SKM-1 treated with dmso at 0.1 percent for 144 hours (cell line): Measurements from ENCODE around the gene CYP4F12.

Source experiments
- DNase-seq: peaks from one replicate; lab custom pipeline; 2025; ENCODE audit not compliant: unreplicated experiment; lab: John Stamatoyannopoulos, UW

CYP4F12 gene

DNA sequence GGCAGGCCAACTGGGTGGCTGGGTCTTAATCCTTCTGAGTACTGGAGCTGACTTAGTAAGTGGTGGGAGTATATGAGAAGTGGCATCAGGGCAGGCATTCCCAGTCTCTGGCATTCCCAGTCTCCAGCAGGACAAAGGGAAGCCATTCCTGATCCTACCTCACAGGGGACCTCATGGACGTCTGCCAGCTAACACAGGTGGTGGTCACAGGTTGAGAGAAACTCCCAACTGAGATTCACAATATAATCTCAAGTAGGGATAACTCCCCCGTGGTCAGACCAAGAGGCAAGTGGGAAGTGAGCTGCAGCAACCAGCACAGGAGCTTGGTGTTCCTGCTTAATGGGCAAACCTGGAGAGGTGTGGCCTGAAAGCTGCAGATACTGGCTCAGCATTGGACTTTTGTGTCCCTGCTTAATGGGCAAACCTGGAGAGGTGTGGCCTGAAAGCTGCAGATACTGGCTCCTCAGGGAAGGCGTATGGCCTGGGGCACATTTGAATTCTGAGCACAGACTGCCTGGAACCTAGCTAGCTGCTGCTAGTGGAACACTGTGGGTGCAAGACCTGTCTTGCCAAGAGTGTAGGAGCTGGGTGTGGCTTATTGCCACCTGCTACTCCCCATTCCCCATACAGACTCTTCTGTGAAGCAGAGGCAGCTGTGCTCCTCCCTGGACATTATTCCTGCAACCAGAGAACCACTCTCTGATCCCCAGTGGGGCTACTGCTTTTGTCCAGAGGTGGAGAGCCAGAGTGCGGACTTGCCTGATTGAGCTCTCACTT is 29.1 kb downstream of the CYP4F12 start:
- DNase-seq, result no peak

- peak; percentile 70 for DNase-seq
These were observed 29.6 kb downstream of the CYP4F12 start for GRCh38 chr19:15702534-15702930.

DNA sequence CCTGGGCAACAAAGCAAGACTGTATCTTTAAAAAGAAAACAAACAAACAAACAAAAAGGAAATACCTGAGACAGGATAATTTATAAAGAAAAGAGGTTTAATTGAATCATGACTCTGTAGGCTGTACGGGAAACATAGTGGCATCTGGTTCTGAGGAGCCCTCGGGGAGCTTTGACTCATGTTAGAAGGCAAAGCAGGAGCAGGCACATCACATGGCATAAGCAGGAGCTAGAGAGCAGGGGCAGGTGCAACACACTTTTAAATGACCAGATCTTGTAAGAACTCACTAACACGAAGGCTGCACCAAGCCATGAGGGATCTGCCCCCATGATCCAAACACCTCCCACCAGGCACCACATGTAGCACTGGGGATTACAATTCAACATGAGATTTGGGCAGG is 41.8 kb downstream of the CYP4F12 start:
- no peak for DNase-seq

DNA sequence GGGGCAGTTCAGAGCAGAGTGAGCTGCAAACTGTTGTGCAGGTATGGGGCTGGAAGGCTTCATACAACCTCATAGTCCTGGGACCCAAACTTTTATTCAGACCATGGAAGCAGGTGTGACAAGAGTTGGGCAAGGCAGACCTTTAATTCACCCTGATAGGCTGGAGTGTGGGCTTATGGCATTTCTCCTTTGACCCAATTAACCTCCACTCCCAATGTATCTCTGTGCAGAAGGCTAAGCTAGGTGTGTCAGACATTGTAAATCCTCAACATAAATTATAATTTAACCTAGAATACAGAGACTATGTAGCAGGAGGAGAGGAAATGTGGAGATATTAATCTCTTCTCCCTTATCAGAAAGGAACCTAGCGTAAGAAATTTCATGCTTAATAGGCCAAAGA is 42.8 kb downstream of the CYP4F12 start:
- no peak for DNase-seq

- no peak for DNase-seq
These were observed 44.9 kb downstream of the CYP4F12 start for GRCh38 chr19:15717809-15718208.

DNA sequence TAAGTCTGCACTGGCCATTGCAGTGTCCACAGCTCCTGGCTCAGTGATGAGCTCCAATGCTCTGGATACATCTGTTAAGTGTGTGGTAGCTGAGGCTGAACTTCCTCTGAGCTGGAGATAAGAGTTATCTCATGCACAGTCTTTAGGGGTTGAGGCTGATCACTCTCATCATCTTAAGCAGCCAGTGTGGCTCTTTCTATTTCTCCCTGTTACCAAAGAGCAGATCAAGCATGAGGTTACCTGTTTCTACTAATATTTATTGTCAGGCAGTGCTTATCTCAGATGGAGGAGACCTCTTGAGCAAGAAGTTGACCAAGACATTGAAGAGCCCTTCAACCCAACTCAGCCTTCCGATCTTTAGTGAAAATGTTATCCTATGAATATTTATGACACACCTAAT is 48.4 kb downstream of the CYP4F12 start:
- DNase-seq, result no peak

GRCh38 chr19:15722956-15723355 is 50.1 kb downstream of the CYP4F12 start:
- DNase-seq, result no peak

DNA sequence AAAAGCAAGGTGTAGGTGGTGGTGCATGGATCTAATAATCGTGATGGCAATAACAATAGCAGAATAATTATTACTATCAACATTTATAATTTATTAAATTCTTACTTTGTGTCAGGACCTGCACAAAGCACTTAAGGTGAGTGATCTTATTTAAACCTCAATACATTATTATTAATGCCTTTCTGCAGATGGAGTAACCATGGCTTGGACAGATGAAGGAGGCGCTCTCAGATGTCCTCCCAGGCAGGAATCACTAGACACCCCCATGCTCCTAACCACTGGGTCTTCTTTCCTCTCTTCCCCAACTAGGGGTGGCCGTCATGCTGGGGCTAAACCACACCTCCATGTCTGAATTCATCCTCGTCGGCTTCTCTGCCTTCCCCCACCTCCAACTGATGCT is 54.8 kb downstream of the CYP4F12 start, which contains the start of gene OR10H2:
Gene OR10H2, plus strand, starts transcription at position 301 of the 400 bp plus-strand sequence. Its CDS starts 20 bp downstream, at position 321.
- no peak for DNase-seq

DNA sequence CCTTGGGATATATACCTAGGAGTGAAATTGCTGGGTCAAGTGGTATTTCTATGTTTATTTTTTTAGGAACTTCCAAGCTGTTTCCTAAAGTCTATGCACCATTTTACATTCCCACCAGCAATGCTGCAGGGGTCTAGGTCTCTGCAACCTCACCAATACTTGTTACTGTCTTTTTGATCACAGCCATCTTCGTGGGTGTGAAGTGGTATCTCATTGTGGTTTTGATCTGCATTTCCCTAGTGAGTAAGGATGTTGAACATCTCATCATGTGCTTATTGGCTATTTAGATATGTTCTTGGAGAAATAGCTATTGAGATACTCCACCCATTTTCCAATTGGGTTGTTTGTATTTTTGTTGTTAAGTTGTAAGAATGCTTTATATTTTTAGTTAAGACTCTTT is 57.7 kb downstream of the CYP4F12 start:
- no peak for DNase-seq

GRCh38 chr19:15732388-15732787 is 59.5 kb downstream of the CYP4F12 start:
- DNase-seq, result no peak

DNA sequence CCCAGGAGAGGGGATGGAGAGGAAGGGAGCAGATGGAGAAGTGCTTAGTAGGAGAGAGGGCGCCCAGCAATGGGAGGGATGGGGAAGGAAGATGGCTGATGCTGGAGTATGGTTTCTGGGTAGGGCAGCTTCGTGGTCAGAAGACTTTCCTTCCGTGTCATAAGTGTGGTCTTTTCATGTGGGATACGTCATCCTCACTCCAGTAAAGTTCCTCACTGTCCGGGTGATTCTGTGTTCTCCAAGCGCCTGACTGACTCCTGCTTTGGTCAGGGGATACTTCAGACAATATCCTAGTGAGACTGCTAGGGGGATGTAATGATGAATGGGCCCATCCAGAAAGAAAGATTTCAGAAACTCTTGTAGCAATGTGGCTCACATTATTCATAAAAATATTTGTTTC is 61.0 kb downstream of the CYP4F12 start:
- DNase-seq, result no peak

- no peak for DNase-seq
These were observed 64.8 kb downstream of the CYP4F12 start, which contains the start of gene OR10H3 for GRCh38 chr19:15737722-15738121. Gene OR10H3, plus strand, starts transcription at chr19:15737985. Its CDS starts 3,408 bp downstream, at chr19:15741393.

GRCh38 chr19:15740785-15741184 is 67.9 kb downstream of the CYP4F12 start:
- DNase-seq, result no peak
